OCI-LY7 (cell line): ENCODE data around the gene RNF166. TPM values are rescaled to one million over a fixed set of nuclear protein-coding genes. Genes with fewer than 3 reads are reported as not detected.

Experiments
- BruUV-seq: library from RNA; stranded (reverse); fragments of 400-500 nt; replicated peaks from 2 replicates; lab custom pipeline; 2021; lab: Mats Ljungman, UMichigan
- CTCF ChIA-PET: fragments of 300-600 bp; sonication (Branson Sonifier 250); formaldehyde crosslinking; loops from one replicate; lab custom pipeline; 2022; ENCODE audit warnings: antibody characterized with exemption; ENCODE audit not compliant: unreplicated experiment; lab: Charles Lee
- POLR2A ChIA-PET: fragments of 300-600 bp; sonication (Branson Sonifier 250); formaldehyde crosslinking; loops from one replicate; lab custom pipeline; 2022; ENCODE audit warnings: antibody characterized with exemption; lab: Charles Lee
- DNase-seq: peaks from one replicate; pipeline ENCODE4 v3.0.0-alpha.2; 2015; ENCODE audit warnings: low spot score
- H2AFZ ChIP-seq: fragments of 200-600 bp; sonication (generic), shearing (Covaris generic); 2 replicates; pipeline ENCODE4 v1.6.1; 2014; ENCODE audit warnings: mild to moderate bottlenecking, antibody characterized with exemption, low read length, moderate library complexity
- H3K27ac ChIP-seq: fragments of 200-600 bp; sonication (generic); 2 replicates; pipeline ENCODE4 v1.5.1; 2014; ENCODE audit warnings: mixed run types, low read depth, mild to moderate bottlenecking, moderate library complexity, low read length, inconsistent platforms; ENCODE audit not compliant: poor library complexity, severe bottlenecking
- H3K36me3 ChIP-seq: fragments of 200-600 bp; sonication (generic); 2 replicates; pipeline ENCODE4 v1.6.1; 2014; ENCODE audit warnings: mild to moderate bottlenecking, antibody characterized with exemption, low read length, moderate library complexity, mixed read lengths; ENCODE audit not compliant: insufficient read depth
- H3K4me1 ChIP-seq: fragments of 200-600 bp; sonication (generic); 2 replicates; pipeline ENCODE4 v1.5.1; 2014; ENCODE audit warnings: mild to moderate bottlenecking, low read length; ENCODE audit not compliant: insufficient read depth, poor library complexity, severe bottlenecking
- H3K4me2 ChIP-seq: fragments of 200-600 bp; sonication (generic); 2 replicates; pipeline ENCODE4 v1.6.1; 2014; ENCODE audit warnings: mild to moderate bottlenecking, low read length
- H3K4me3 ChIP-seq: fragments of 200-600 bp; sonication (generic); 2 replicates; pipeline ENCODE4 v1.5.1; 2014; ENCODE audit warnings: mild to moderate bottlenecking, low read depth, low read length; ENCODE audit not compliant: poor library complexity, severe bottlenecking
- H3K79me2 ChIP-seq: fragments of 200-600 bp; sonication (generic); 2 replicates; pipeline ENCODE4 v1.6.1; 2016; ENCODE audit warnings: low read depth, mild to moderate bottlenecking, low read length, moderate library complexity, mixed read lengths; ENCODE audit not compliant: insufficient read depth
- H3K9me2 ChIP-seq: fragments of 200-600 bp; sonication (generic); 2 replicates; pipeline ENCODE4 v1.6.1; 2016; ENCODE audit warnings: mild to moderate bottlenecking, low read length, mixed read lengths; ENCODE audit not compliant: insufficient read depth
- H3K9me3 ChIP-seq: fragments of 200-600 bp; sonication (generic); 2 replicates; pipeline ENCODE4 v1.6.1; 2014; ENCODE audit warnings: mild to moderate bottlenecking, mixed run types, low read length, mixed read lengths
- H4K20me1 ChIP-seq: fragments of 200-600 bp; sonication (generic); 2 replicates; pipeline ENCODE4 v1.6.1; 2014; ENCODE audit warnings: mild to moderate bottlenecking, antibody characterized with exemption, low read length, moderate library complexity, mixed read lengths; ENCODE audit not compliant: insufficient read depth
- CTCF ChIP-seq: fragments of 200-600 bp; sonication (generic); conservative IDR thresholded peaks from 2 replicates; pipeline ENCODE4 v1.5.1; 2014; ENCODE audit warnings: mild to moderate bottlenecking, antibody characterized with exemption, low read length, moderate library complexity, mixed read lengths
- EZH2phosphoT487 ChIP-seq: fragments of 200-600 bp; sonication (generic); IDR thresholded peaks from 2 replicates; pipeline ENCODE4 v1.6.1; 2018; ENCODE audit warnings: low read depth, borderline replicate concordance, mild to moderate bottlenecking, mixed run types, antibody characterized with exemption, low read length, moderate library complexity, mixed read lengths
- intact Hi-C: fragments of 100-400 bp; cut with micrococcal nuclease; formaldehyde crosslinking; loops from one replicate; pipeline ENCODE4 v1.10.0; 2022; ENCODE audit not compliant: unreplicated experiment
- total RNA-seq, 2 experiments: library from RNA; depleted of rRNA in 1 of 2; stranded (reverse); fragments of >200 nt in 1 of 2; shearing (Covaris generic) in 1 of 2; gene quantifications; 2 replicates each; pipeline ENCODE4 v1.2.3, GENCODE V29; 2014 to 2022

The RNF166 gene
- total RNA-seq, 2 experiments from 2014 or later, result 52.4 to 56.2 TPM

GRCh38 chr16:88726981-88727380 is 20.8 kb upstream of the RNF166 start:
- Histone ChIP-seq H3K36me3 (peaks cover 52% of the 10 kb centered on the region), H3K27ac (no peak overlapping the region), H2AFZ (no peak overlapping the region), H3K9me2 (no peaks in the 10 kb centered on the region), H3K4me3 (no peak overlapping the region), H3K4me1 (no peaks in the 10 kb centered on the region), H3K9me3 (no peaks in the 10 kb centered on the region), H4K20me1 (no peaks in the 10 kb centered on the region), H3K79me2 (no peaks in the 10 kb centered on the region), H3K4me2 (no peak overlapping the region)
- BruUV-seq, result no TSS peak
- intact Hi-C loops, result no loop called here
- POLR2A ChIA-PET, result no interaction called here
- TF ChIP-seq CTCF, result no peak
- no peak for TF ChIP-seq EZH2phosphoT487
- CTCF ChIA-PET, result no interaction called here
- DNase-seq, result no peak

- H3K4me3 ChIP-seq, result no peak overlapping the region
- no TSS peak for BruUV-seq
- no peak overlapping the region for H2AFZ ChIP-seq
- intact Hi-C loops, result no loop called here
- H4K20me1 ChIP-seq, result no peaks in the 10 kb centered on the region
- H3K27ac ChIP-seq, result no peak overlapping the region
- ChIA-PET POLR2A (no interaction called here), CTCF (no interaction called here)
- no peak overlapping the region for H3K4me2 ChIP-seq
- H3K4me1 ChIP-seq, result no peaks in the 10 kb centered on the region
- H3K36me3 ChIP-seq, result peaks cover 58% of the 10 kb centered on the region
- no peaks in the 10 kb centered on the region for H3K9me3 ChIP-seq
- no peak for DNase-seq
- TF ChIP-seq EZH2phosphoT487 (no peak), CTCF (no peak)
- no peaks in the 10 kb centered on the region for H3K9me2 ChIP-seq
- H3K79me2 ChIP-seq, result no peaks in the 10 kb centered on the region
Measured at GRCh38 chr16:88726408-88726749, 20.2 kb upstream of the RNF166 start.

GRCh38 chr16:88725609-88726407 is 19.6 kb upstream of the RNF166 start:
- BruUV-seq, result no TSS peak
- Histone ChIP-seq H3K36me3 (peaks cover 59% of the 10 kb centered on the region), H4K20me1 (no peaks in the 10 kb centered on the region), H3K9me3 (no peaks in the 10 kb centered on the region), H3K9me2 (no peaks in the 10 kb centered on the region), H3K4me1 (no peaks in the 10 kb centered on the region), H3K79me2 (no peaks in the 10 kb centered on the region), H3K27ac (no peak overlapping the region), H2AFZ (no peak overlapping the region), H3K4me3 (no peak overlapping the region), H3K4me2 (no peak overlapping the region)
- intact Hi-C loops, result no loop called here
- DNase-seq, result no peak
- ChIA-PET CTCF (no interaction called here), POLR2A (no interaction called here)
- TF ChIP-seq EZH2phosphoT487, result no peak
- no peak for TF ChIP-seq CTCF
